Adrenal gland (tissue), 19 donors: ENCODE data around the gene ERLEC1. TPM values are rescaled to one million over a fixed set of nuclear protein-coding genes. Genes with fewer than 3 reads are reported as not detected.

Source experiments
- DNase-seq, 7 donors: peaks; one replicate each; pipeline ENCODE4 v3.0.0-alpha.2; 2019 to 2020
- H3K27ac ChIP-seq, 5 donors: fragments of 200-600 bp; sonication (generic) in 4 of 5; 1 replicate in 3 of 5; 2 replicates in 2 of 5; pipeline versions ENCODE4 v1.5.1 to v1.8.0; 2016 to 2020; ENCODE audit warnings: mild to moderate bottlenecking in 1 of 5
- H3K27me3 ChIP-seq: fragments of 200-600 bp; 2 replicates; pipeline ENCODE4 v1.8.0; 2021
- H3K36me3 ChIP-seq, 2 donors: fragments of 200-600 bp; replicated peaks in 1 of 2; 1 replicate in 1 of 2; 2 replicates in 1 of 2; pipeline versions ENCODE4 v1.5.1 to v1.8.0; 2018 to 2022
- H3K4me1 ChIP-seq, 2 donors: fragments of 200-600 bp; replicated peaks in 1 of 2; 1 replicate in 1 of 2; 2 replicates in 1 of 2; pipeline versions ENCODE4 v1.5.1 to v1.8.0; 2018 to 2021
- H3K4me3 ChIP-seq, 4 donors: fragments of 200-600 bp; sonication (generic) in 3 of 4; one replicate each; pipeline ENCODE4 v1.5.1; 2016 to 2018
- H3K9me3 ChIP-seq, 3 donors: fragments of 200-600 bp; sonication (generic) in 1 of 3; replicated peaks in 1 of 3; 1 replicate in 2 of 3; 2 replicates in 1 of 3; pipeline versions ENCODE4 v1.5.1 to v1.8.0; 2016 to 2021
- POLR2A ChIP-seq, 2 donors: fragments of 450-650 bp; IDR thresholded peaks; one replicate each; pipeline ENCODE4 v1.6.1; 2017; ENCODE audit warnings: antibody characterized with exemption in 2 of 2, mild to moderate bottlenecking in 2 of 2, moderate library complexity in 1 of 2
- WGBS, 4 donors: extraction: QIAGEN DNeasy Blood & Tissue Kit in 2 of 4; methylation state at CpG; one replicate each; pipeline versions ENCODE4 v1.1.5 to v1.1.7; 2013 to 2017; 5-methylcytosine and 5-hydroxymethylcytosine counted together
- intact Hi-C, 2 donors: fragments of 100-400 bp; cut with DNase I; formaldehyde crosslinking; loops; one replicate each; pipeline versions ENCODE4 v1.14.1 to v1.15.0; 2022 to 2023
- long read RNA-seq, 10 donors: library from polyadenylated mRNA in 3 of 10; unstranded in 2 of 10; stranded (forward) in 1 of 10; transcript quantifications; one replicate each; pipeline ENCODE4 v2.0.0 and lab custom pipeline, GENCODE V29; 2021 to 2026
- polyA plus RNA-seq, 3 donors: library from polyadenylated mRNA; stranded (reverse); fragments of 200-250 nt in 2 of 3; fragments of 350-450 nt in 1 of 3; fragmentation: Illumina TruSeq in 1 of 3; extraction: RNeasy Lipid Tissue Mini Kit (QIAGEN cat#74804) in 1 of 3; gene quantifications; one replicate each; pipeline ENCODE4 v1.2.3, GENCODE V29; 2013 to 2014
- total RNA-seq, 9 donors: library from RNA; depleted of rRNA in 4 of 9; stranded (reverse); fragments of >200 nt in 4 of 9; fragments of 120-200 nt in 1 of 9; fragmentation: NEBNext Ultra II Directional in 1 of 9; extraction: Animal tissue kit (Norgen Biotek cat#: 25700) in 1 of 9; gene quantifications; one replicate each; pipeline versions ENCODE4 v1.1.0 to v1.2.4, GENCODE V29; 2013 to 2023
- TF ChIP-seq, protein P1 (sequence below), 6 experiments: fragments of 450-650 bp in 4 of 6; fragments of 200-600 bp in 2 of 6; sonication (generic) in 1 of 6; IDR thresholded peaks; 1 replicate in 5 of 6; 2 replicates in 1 of 6; pipeline versions ENCODE4 v1.5.1 to v1.8.0; 2016 to 2021; ENCODE audit warnings: antibody characterized with exemption in 6 of 6, mild to moderate bottlenecking in 2 of 6, moderate library complexity in 1 of 6
- donor health status: healthy with polysubstance abuse.
- donor health status: Bipolar disorder and iron deficiency.
- donor health status: DM: yes; HTN: yes; CAD: no.
- donor health status: DM: no; HTN: no; CAD: no.
- donor health status: DM: no; HTN: no; CAD: no.
- donor health status: DM: yes; HTN: yes; CAD: no.

The ERLEC1 gene
- total RNA-seq: 100 to 1,000 TPM in 2 of 9 donors, 10 to 100 TPM in 7; 41.6 to 129 (median 56.4) TPM
- 100 to 1,000 TPM in 1 of 3 donors, 10 to 100 TPM in 2; 18.4 to 149 (median 20.8) TPM for polyA plus RNA-seq
- long read RNA-seq, donor 1, transcript ERLEC1-202 (13 exons, 2,271 nt): minor isoform, 9 of 68 reads
- long read RNA-seq, donor 1, transcript ERLEC1-201 (14 exons, 2,433 nt): major isoform, 17 of 68 reads
- long read RNA-seq, donor 1, partial matches to known transcripts: 42 of 68 reads
- long read RNA-seq, donor 1, other reads (novel, unspliced or antisense): 0 of 68 reads
- long read RNA-seq, donor 2, transcript ERLEC1-202 (13 exons, 2,271 nt): major isoform, 10 of 33 reads
- long read RNA-seq, donor 2, transcript ERLEC1-201 (14 exons, 2,433 nt): minor isoform, 6 of 33 reads
- long read RNA-seq, donor 2, partial matches to known transcripts: 17 of 33 reads
- long read RNA-seq, donor 2, other reads (novel, unspliced or antisense): 0 of 33 reads
- long read RNA-seq, donor 3, transcript ERLEC1-201 (14 exons, 2,433 nt): major isoform, 18 of 47 reads
- long read RNA-seq, donor 3, transcript ERLEC1-202 (13 exons, 2,271 nt): minor isoform, 6 of 47 reads
- long read RNA-seq, donor 3, partial matches to known transcripts: 23 of 47 reads
- long read RNA-seq, donor 3, other reads (novel, unspliced or antisense): 0 of 47 reads
- long read RNA-seq, donor 4, transcript ERLEC1-202 (13 exons, 2,271 nt): minor isoform, 8 of 67 reads
- long read RNA-seq, donor 4, transcript ERLEC1-201 (14 exons, 2,433 nt): major isoform, 23 of 67 reads
- long read RNA-seq, donor 4, partial matches to known transcripts: 33 of 67 reads
- long read RNA-seq, donor 4, other reads (novel, unspliced or antisense): 3 of 67 reads
- long read RNA-seq, donor 5, transcript ERLEC1-201 (14 exons, 2,433 nt): major isoform, 124 of 176 reads
- long read RNA-seq, donor 5, transcript ERLEC1-202 (13 exons, 2,271 nt): minor isoform, 33 of 176 reads
- long read RNA-seq, donor 5, partial matches to known transcripts: 8 of 176 reads
- long read RNA-seq, donor 5, other reads (novel, unspliced or antisense): 10 of 176 reads
- long read RNA-seq, donor 6, transcript ERLEC1-201 (14 exons, 2,433 nt): major isoform, 14 of 46 reads
- long read RNA-seq, donor 6, transcript ERLEC1-202 (13 exons, 2,271 nt): minor isoform, 7 of 46 reads
- long read RNA-seq, donor 6, partial matches to known transcripts: 21 of 46 reads
- long read RNA-seq, donor 6, other reads (novel, unspliced or antisense): 4 of 46 reads
- long read RNA-seq, donor 7, transcript ERLEC1-201 (14 exons, 2,433 nt): major isoform, 14 of 33 reads
- long read RNA-seq, donor 7, transcript ERLEC1-202 (13 exons, 2,271 nt): minor isoform, 5 of 33 reads
- long read RNA-seq, donor 7, partial matches to known transcripts: 13 of 33 reads
- long read RNA-seq, donor 7, other reads (novel, unspliced or antisense): 0 of 33 reads
- long read RNA-seq, donor 8, transcript ERLEC1-201 (14 exons, 2,433 nt): major isoform, 29 of 49 reads
- long read RNA-seq, donor 8, partial matches to known transcripts: 17 of 49 reads
- long read RNA-seq, donor 8, other reads (novel, unspliced or antisense): 0 of 49 reads
- long read RNA-seq, donor 9, transcript ERLEC1-201 (14 exons, 2,433 nt): major isoform, 16 of 24 reads
- long read RNA-seq, donor 9, transcript ERLEC1-202 (13 exons, 2,271 nt): minor isoform, 8 of 24 reads
- long read RNA-seq, donor 9, partial matches to known transcripts: 0 of 24 reads
- long read RNA-seq, donor 9, other reads (novel, unspliced or antisense): 0 of 24 reads
- long read RNA-seq, donor 10, transcript ERLEC1-201 (14 exons, 2,433 nt): major isoform, 8 of 22 reads
- long read RNA-seq, donor 10, partial matches to known transcripts: 11 of 22 reads
- long read RNA-seq, donor 10, other reads (novel, unspliced or antisense): 0 of 22 reads

GRCh38 chr2:53786705-53787613 is at the start of gene ERLEC1, which contains the start of gene ASB3:
TSS of gene ERLEC1 (plus strand) at chr2:53787044. CDS start at chr2:53787211, 167 bp downstream.
TSS of gene ASB3 (minus strand) at chr2:53786953. CDS start at chr2:53765572, 21,381 bp downstream.
- TF ChIP-seq POLR2A (IDR thresholded peaks at IDR 0.05): peak in 1 of 2 donors; percentile 71
- TF ChIP-seq, protein P1, sequence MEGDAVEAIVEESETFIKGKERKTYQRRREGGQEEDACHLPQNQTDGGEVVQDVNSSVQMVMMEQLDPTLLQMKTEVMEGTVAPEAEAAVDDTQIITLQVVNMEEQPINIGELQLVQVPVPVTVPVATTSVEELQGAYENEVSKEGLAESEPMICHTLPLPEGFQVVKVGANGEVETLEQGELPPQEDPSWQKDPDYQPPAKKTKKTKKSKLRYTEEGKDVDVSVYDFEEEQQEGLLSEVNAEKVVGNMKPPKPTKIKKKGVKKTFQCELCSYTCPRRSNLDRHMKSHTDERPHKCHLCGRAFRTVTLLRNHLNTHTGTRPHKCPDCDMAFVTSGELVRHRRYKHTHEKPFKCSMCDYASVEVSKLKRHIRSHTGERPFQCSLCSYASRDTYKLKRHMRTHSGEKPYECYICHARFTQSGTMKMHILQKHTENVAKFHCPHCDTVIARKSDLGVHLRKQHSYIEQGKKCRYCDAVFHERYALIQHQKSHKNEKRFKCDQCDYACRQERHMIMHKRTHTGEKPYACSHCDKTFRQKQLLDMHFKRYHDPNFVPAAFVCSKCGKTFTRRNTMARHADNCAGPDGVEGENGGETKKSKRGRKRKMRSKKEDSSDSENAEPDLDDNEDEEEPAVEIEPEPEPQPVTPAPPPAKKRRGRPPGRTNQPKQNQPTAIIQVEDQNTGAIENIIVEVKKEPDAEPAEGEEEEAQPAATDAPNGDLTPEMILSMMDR (IDR thresholded peaks at IDR 0.05): peak in 1 of 6 experiments; percentile 1
- intact Hi-C loops: no loop called here
- Histone ChIP-seq H3K4me3 (peak within 1 kb of the TSS; percentile 74 to 99 (median 82)), H3K4me1 (peaks cover 22 to 39% of the 10 kb centered on the region in 2 donors), H3K9me3 (no peaks in the 10 kb centered on the region), H3K27me3 (no peaks in the 10 kb centered on the region), H3K27ac (peak within 1 kb of the TSS; percentile 50 to 90 (median 84)), H3K36me3 (no peaks in the 10 kb centered on the region)
- peak; percentile 89 to 95 (median 90) for DNase-seq
- 0 to 1% (median 0%) methylated on average over 16 to 71 of the region's 77 CpGs for WGBS, 4 donors

DNA sequence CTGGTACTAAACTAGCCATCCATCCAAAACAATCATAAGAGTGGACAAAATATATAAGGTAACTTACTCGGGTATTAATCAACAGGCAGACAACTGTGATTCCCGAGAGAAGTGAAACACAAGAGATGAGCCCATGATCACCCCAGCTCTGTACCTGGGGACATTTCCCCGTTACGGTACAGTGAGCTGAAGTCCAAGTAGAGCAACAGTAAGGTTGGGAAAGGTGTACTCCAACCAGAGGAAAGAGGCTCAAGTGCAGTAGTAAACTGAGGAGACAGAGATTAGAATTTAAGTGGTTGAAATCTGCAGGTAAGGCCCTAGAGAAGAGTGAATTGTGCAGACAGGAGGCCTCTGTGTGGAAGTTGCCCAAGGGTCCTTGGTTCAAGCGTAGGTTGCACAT is 49.8 kb upstream of the ERLEC1 start:
- Histone ChIP-seq H3K4me3 (no peak overlapping the region), H3K27ac (no peak overlapping the region), H3K27me3 (no peaks in the 10 kb centered on the region), H3K4me1 (no peaks in the 10 kb centered on the region), H3K9me3 (no peaks in the 10 kb centered on the region), H3K36me3 (no peaks in the 10 kb centered on the region)
- WGBS, 4 donors: 94 to 96% (median 96%) methylated on average over 5 of the region's 5 CpGs
- intact Hi-C loops: no loop called here
- no peak for DNase-seq
- no peak for TF ChIP-seq POLR2A (IDR thresholded peaks at IDR 0.05)
- TF ChIP-seq, protein P1 (IDR thresholded peaks at IDR 0.05): no peak

DNA sequence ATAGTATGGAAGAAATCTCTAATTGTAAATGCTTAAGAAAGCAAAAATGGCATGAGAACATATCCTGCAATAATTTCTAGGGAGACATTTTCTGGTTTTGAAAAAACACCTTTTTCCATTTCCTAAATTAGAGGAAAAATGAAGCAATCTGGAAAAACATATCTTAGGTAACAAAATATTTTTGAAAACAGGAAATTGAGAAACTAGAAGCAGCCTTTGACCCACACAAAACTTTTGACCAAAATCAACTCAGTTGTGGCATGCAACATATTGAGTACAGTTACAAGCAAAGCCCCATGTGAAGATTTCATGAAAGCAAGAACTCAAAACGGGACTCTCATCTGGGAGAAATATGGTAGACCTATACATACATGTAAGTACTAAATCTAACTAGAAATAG is 47.8 kb upstream of the ERLEC1 start:
- 69 to 84% (median 73%) methylated on average over 1 of the region's 1 CpG for WGBS, 4 donors
- no peaks in the 10 kb centered on the region for H3K4me1 ChIP-seq
- H3K36me3 ChIP-seq: no peaks in the 10 kb centered on the region
- DNase-seq: no peak
- no peaks in the 10 kb centered on the region for H3K9me3 ChIP-seq
- intact Hi-C loops: no loop called here
- no peak overlapping the region for H3K4me3 ChIP-seq
- no peak overlapping the region for H3K27ac ChIP-seq
- no peaks in the 10 kb centered on the region for H3K27me3 ChIP-seq
- TF ChIP-seq POLR2A (IDR thresholded peaks at IDR 0.05): no peak
- TF ChIP-seq, protein P1 (IDR thresholded peaks at IDR 0.05): no peak
